ENCODE results near the gene C1QTNF6.
"Not testable (repeated sequence)": the region's sequence is repeated elsewhere in the genome, so short reads cannot be mapped to it uniquely, and the experiment has no call there.

Gene C1QTNF6

DNA sequence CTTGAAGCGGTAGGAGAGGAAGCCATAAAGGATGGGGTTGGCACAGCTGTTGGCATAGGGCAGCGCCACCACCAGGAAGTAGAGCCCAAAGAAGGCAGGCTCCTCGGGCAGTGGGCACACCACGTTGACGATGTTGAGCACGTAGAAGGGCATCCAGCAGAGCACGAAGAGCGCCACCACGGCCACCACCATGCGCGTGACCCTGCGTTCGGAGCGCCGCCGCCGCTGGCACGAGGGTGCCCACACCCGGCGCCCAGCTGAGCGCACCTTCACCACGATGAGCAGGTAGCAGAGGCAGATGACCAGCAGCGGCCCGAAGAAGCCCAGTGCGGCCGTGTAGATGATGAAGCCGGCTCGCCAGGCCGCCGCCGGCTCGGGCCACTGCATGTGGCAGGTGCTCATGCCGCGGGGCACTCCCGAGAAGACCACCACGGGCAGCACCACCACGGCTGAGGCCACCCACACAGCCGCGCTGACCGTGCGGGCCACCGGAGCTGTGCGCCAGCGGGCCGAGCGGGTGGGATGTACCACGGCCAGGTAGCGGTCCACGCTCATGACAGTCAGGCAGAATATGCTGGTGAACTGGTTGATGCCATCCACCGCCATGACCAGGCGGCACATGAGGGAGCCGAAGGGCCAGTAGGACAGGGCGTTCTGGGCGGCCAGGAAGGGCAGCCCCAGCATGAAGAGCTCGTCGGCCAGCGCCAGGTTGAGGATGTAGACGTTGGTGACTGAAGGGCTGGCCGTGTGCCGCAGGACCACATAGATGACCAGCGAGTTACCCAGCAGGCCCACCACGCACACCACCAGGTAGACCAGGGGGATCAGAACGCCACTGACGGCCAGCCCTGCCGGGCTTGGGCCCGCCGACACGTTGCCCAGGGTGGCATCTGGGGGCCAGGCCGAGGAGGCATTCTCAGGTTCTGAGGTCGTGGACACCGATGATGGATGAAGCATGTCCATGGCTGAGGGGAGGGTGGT, 19.1 kb upstream of the C1QTNF6 start:
- DNase-seq = no peak

DNA sequence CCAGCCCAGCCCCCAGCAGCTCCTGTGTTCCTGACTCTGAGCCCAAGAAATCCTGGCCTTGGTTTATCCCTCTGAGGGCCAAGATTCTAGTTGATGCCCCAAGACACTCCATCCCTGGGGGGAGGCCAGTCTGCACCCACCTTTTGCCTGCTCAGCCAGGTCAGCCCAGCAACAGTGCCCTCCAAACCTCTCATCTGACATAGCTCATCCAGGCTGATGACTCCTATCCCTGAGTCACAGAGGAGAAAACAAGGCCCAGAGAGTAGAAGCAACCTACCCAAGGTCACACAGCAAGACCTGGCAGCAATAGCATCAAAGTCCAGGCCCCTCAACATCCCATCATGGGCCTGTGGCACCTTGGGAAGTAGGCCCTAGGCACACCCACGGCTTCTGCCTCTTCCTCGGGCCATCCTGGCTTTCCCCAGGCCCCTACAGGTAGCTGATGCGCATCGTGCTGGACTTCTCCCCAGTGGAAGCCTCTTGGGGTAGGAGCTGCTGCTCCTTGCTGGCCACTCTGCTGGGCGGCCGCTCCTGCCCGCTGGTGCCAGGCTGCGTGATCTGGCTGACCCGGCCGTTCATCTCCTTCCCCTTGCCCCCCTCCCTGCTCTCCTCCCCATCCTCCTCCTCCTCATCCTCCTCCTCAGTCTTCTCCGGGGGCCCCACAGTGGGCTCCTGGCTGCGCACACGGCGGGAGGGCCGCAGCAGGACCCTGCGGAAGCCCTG, 18.2 kb upstream of the C1QTNF6 start:
- no peak for DNase-seq

- DNase-seq = no peak
Observed at GRCh38 chr22:37205046-37205445, 17.0 kb upstream of the C1QTNF6 start.

DNA sequence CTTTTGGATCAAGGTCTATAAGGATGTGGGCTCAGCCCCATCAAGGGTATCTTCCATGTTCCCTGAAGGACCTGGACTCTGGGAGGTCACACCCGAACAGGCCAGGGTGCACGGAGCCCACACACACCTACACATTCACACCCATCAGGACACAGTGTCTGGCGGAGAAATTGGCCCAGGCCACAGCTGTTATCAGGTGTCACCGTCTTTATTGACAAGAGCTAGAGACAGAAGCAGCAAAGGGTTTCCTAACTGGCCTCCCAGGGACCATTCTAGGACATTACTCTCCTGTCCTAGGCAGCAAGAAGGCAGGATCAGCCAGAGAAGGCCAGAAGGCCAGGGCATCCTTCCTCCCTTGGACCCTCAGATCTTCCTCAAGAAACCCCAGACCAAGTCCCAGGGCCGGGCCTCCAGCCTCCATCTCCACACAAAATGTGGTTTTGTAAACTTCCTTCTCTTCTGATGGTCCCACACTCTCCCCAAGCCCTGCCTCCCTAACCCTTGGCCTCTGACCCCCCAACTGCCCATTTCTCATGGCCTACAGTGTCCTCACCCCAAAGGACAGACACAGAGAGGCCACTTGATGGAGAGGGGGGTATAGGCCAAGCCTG, 16.1 kb upstream of the C1QTNF6 start:
- no peak for DNase-seq

GRCh38 chr22:37203354-37204044, 15.5 kb upstream of the C1QTNF6 start:
- no peak for DNase-seq

- DNase-seq = no peak
Observed at GRCh38 chr22:37202716-37203115, 14.7 kb upstream of the C1QTNF6 start.

DNA sequence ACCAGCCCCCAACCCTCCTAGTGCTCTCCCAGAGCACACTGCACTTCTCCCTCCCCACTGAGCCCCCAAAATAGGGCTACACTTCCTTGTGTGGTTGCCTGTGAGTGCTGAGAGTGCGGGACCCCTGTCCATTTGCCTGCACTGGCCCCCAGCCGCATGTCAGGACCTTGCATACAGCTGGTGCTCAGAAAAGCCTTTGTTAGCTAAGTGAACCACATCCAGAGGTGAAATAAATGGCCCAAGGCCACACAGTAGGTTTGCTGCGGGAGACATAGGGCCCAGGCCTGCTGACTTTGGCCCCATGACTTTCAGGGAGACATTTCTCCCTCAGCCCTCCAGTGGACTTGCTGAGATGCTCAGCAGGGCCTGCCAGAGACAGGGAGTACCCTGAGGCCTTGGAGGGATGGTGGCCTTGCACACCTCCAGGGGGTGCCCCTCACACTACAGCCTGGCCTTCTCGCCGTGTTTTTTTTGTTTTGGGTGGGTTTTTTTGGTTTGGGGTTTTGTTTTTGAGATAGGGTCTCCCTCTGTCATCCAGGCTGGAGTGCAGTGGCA, 14.0 kb upstream of the C1QTNF6 start:
- DNase-seq = no peak

- DNase-seq = not testable (repeated sequence)
Observed at GRCh38 chr22:37201443-37201820, 13.4 kb upstream of the C1QTNF6 start.

DNA sequence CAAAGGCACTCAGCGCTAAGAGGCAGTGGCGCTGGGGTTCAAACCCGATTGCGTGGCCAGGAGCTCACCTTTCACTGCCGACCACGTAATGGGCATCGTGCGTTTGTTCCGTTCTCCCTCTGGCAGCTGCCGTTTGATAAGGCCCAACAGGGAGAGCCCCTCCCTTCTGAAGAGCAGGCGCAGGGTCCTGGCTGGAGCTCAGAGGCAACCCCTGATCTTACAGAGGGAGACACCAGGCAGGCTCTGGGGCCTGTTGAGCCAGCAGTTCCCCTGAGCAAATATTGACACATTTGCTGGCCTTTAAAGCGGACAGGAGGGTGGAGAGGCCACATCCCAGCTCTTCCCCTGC, 11.7 kb upstream of the C1QTNF6 start:
- DNase-seq = no peak

- DNase-seq = peak; percentile 80
Observed at GRCh38 chr22:37199103-37199759, 11.2 kb upstream of the C1QTNF6 start.

DNA sequence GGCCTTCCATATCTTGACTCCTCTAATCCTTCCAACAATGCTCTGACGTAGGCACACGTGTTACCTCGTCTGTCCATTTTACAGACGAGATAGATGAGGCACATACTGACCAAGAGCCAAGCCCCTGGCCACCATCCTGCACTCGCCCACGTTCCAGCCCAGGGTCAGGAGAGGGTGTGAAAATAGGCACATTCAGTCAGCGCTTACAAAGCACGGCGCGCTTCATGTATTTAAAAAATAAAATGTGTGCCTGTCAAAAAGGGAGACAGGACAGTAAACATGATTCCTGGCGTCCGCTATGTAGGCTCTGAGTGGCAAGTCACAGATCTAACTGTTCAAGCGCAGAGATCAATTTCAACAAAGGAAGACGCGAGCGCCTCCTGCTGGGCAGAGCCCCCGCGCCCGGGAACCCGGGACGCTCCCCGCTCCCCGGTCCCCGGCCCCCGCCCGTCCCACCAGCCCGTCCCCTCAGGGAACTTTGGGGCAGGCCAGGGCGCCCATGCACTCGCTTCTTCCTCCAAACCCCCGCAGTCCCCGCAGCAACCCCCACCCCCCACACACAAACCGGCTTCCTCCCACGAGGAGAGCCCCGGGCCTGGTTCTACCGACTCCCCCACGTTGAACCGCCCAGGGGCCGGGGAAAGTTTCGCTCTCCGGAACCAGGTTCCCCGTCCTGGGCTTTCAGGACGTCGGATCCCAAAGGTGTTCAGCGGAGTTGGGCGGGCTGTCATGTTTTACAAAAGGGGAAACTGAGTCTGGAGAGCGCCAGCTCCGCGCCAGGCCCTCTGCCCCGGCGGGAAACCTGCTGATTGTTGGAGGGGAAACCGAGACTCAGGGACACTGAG, 10.4 kb upstream of the C1QTNF6 start:
- DNase-seq = no peak

DNA sequence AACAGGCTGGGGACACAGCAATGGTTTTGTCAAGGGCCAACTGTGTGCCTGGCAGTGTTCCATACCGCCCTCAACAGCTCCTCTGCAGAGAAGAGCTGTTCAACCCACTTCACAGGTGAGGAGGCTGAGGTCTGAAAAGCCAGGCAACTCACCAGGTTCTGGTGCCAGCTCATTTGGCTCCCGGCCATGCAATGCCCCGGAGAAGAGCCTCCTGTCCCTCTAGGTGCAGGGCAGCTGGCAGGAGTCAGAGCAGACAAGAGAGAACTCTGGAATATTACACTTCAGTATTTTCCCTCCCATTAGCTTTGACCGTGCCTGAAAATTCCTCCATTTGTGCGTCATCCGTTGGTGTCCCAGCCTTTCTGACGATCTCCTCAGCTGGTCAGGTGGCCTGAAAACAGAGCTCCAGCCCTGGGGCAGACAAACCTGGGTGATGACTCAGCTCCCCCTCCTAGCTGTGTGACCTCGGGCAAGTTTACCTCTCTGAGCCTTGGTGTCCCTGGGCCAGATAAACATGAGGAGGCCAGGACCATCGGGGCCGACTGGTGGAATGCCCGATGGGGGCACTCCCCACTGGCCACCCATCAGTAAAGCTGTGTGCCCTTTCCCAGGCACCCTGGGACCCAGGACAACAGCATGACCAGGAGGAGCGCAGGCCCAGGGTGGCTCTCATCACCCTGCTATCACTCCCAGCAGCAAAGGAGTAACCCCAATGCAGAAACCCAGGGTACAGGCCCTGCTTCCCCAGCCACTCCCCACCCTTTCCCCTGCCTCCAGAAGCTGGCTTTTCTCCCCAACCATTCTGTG, 9.6 kb upstream of the C1QTNF6 start:
- DNase-seq = no peak

DNA sequence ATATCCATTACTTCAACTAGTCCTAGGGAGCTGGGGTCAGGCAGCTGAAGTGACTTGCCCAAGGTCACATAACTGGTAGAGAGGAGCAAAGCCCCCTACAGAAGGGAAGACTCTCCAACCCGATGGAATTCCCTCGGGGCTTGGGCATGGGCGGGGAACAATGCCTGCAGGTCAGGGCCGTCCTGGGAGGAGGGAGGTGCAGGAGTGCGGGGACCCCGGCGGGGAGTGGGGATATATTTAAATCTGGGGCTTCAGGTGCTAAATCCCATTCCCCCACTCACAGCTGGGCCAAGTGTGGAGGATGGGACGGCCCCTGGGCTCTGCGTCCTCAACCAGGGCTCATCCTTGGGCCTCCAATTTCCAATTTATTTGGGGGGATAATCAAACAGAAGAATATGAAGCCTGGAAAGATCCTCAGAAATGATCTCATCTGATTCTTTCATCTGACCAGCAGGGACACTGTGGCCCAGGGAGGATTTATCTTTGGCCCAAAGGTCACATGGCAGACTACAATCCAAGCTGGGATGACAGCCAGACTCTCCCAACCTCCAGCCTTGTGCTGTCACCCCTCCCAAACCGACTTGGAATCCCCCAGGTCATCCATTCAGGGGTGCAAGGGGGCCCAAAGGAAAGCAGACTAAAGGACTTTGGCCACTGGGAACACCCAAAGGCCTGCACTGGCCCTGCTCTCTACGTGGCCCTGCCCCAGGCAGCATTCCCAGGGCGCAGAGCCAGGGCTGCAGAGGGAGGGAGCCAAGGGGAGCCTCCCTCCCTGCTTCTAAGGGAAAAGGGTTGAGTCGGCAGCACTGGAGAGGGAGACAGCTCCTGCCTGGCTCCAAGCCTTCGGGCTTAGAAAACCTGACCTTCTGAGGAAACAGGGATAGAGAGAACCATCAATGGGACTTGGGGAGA, 8.7 kb upstream of the C1QTNF6 start:
- no peak for DNase-seq

GRCh38 chr22:37195921-37196320, 7.9 kb upstream of the C1QTNF6 start:
- no peak for DNase-seq

DNA sequence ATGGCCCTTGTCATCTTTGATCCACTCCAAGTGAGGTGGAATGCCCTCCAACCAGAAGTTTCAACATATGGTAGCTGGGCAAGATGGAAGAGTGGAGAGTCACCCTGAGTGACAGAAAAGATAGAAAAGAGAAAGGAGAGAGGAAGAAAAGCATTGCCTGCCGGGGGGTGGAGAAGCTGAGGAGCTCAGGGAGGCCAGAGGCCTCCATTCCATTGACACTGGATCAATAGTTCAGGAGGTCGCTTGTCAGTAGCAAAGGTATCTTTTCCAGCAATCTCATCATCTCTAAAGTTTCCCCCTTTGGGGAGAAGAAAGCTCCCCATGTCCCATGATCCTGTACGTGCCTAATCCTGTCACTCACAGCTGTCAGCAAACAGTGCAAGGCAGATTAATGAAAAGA, 6.7 kb upstream of the C1QTNF6 start:
- no peak for DNase-seq

GRCh38 chr22:37193629-37194191, 5.7 kb upstream of the C1QTNF6 start:
- DNase-seq = no peak

GRCh38 chr22:37192741-37193140, 4.7 kb upstream of the C1QTNF6 start:
- no peak for DNase-seq

DNA sequence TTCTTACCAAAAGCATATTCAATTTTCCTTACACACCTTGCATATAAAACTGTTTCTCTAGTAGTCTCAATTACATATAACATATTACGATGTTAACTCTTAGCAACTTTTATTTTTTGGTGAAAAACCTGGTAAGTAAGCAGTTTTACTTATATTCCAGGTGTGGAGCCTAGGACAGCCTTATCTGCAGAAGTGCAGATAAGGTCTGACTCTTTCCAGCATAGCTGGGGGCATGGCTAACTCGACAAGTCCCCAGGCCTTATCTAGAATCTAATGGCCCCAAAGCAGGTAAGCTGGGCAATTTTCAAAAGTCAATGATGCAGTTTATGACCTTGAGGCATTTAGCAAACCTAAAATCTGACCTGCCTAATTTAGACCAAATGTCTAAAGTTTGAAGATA, 4.2 kb upstream of the C1QTNF6 start:
- DNase-seq = no peak

GRCh38 chr22:37190262-37190780, 2.3 kb upstream of the C1QTNF6 start:
- DNase-seq = no peak

All from NCI-H524 treated with DMSO at 0.1 percent for 48 hours (cell line).